Neural crest cell (in vitro differentiated cells): Measurements from ENCODE around the gene SLC16A12. TPM values are rescaled to one million over a fixed set of nuclear protein-coding genes. Genes with fewer than 3 reads are reported as not detected.

ENCODE experiments used
- DNase-seq: peaks from one replicate; pipeline ENCODE4 v3.0.0; 2021; ENCODE audit warnings: low read depth, mixed read lengths, low spot score
- H3K27ac Mint-ChIP-seq: one replicate; pipeline ENCODE4 v1.8.0; 2021; ENCODE audit warnings: mild to moderate bottlenecking, mixed read lengths; ENCODE audit not compliant: unreplicated experiment
- H3K27me3 Mint-ChIP-seq: 2 replicates; pipeline ENCODE4 v1.8.0; 2021; ENCODE audit warnings: low read depth, mild to moderate bottlenecking, mixed read lengths
- H3K36me3 Mint-ChIP-seq: 2 replicates; pipeline ENCODE4 v1.8.0; 2021; ENCODE audit warnings: low read depth, mild to moderate bottlenecking, mixed read lengths
- H3K4me1 Mint-ChIP-seq: 2 replicates; pipeline ENCODE4 v1.8.0; 2021; ENCODE audit warnings: mixed read lengths
- H3K4me3 Mint-ChIP-seq: one replicate; pipeline ENCODE4 v1.8.0; 2021; ENCODE audit warnings: mild to moderate bottlenecking, mixed read lengths
- H3K9me3 Mint-ChIP-seq: 2 replicates; pipeline ENCODE4 v1.8.0; 2021; ENCODE audit warnings: mixed read lengths
- CTCF ChIP-seq: fragments of 200-600 bp; sonication (generic); conservative IDR thresholded peaks from 2 replicates; pipeline ENCODE4 v1.5.0; 2021; ENCODE audit warnings: antibody characterized with exemption, mild to moderate bottlenecking
- total RNA-seq: library from RNA; stranded (reverse); gene quantifications from 2 replicates; pipeline ENCODE4 v1.2.1, GENCODE V29; 2021

The SLC16A12 gene
- total RNA-seq, 1 donor from 2014 or later: not detected

GRCh38 chr10:89475591-89475998, 59.8 kb downstream of the SLC16A12 start:
- Mint-ChIP-seq H3K4me3 (no peak overlapping the region), H3K27ac (no peak overlapping the region), H3K36me3 (no peaks in the 10 kb centered on the region), H3K9me3 (no peaks in the 10 kb centered on the region), H3K27me3 (no peaks in the 10 kb centered on the region), H3K4me1 (peaks cover 5% of the 10 kb centered on the region)
- no peak for DNase-seq
- no peak for TF ChIP-seq CTCF

GRCh38 chr10:89475125-89475524, 60.3 kb downstream of the SLC16A12 start:
- Mint-ChIP-seq H3K4me1 (peaks cover 5% of the 10 kb centered on the region), H3K27ac (no peak overlapping the region), H3K9me3 (no peaks in the 10 kb centered on the region), H3K4me3 (no peak overlapping the region), H3K27me3 (no peaks in the 10 kb centered on the region), H3K36me3 (no peaks in the 10 kb centered on the region)
- no peak for TF ChIP-seq CTCF
- DNase-seq: no peak

- DNase-seq: no peak
- H3K4me1 Mint-ChIP-seq: peaks cover 5% of the 10 kb centered on the region
- peak overlapping the region; percentile 7 for H3K27ac Mint-ChIP-seq
Measured at GRCh38 chr10:89474452-89474851, 60.9 kb downstream of the SLC16A12 start.

GRCh38 chr10:89471110-89471809, 64.1 kb downstream of the SLC16A12 start:
- peaks cover 5% of the 10 kb centered on the region for H3K4me1 Mint-ChIP-seq
- H3K27ac Mint-ChIP-seq: no peak overlapping the region
- no peak overlapping the region for H3K4me3 Mint-ChIP-seq
- no peaks in the 10 kb centered on the region for H3K36me3 Mint-ChIP-seq
- H3K27me3 Mint-ChIP-seq: no peaks in the 10 kb centered on the region
- no peak for TF ChIP-seq CTCF
- no peaks in the 10 kb centered on the region for H3K9me3 Mint-ChIP-seq
- DNase-seq: no peak

More at GRCh38 chr10:89474452-89474851, 60.9 kb downstream of the SLC16A12 start:
- no peak overlapping the region for H3K4me3 Mint-ChIP-seq
- H3K27me3 Mint-ChIP-seq: no peaks in the 10 kb centered on the region
- H3K9me3 Mint-ChIP-seq: no peaks in the 10 kb centered on the region
- H3K36me3 Mint-ChIP-seq: no peaks in the 10 kb centered on the region
- TF ChIP-seq CTCF: no peak

- H3K27ac Mint-ChIP-seq: no peak overlapping the region
- no peaks in the 10 kb centered on the region for H3K9me3 Mint-ChIP-seq
- TF ChIP-seq CTCF: no peak
- H3K36me3 Mint-ChIP-seq: no peaks in the 10 kb centered on the region
- DNase-seq: no peak
- H3K27me3 Mint-ChIP-seq: no peaks in the 10 kb centered on the region
- H3K4me1 Mint-ChIP-seq: no peaks in the 10 kb centered on the region
- H3K4me3 Mint-ChIP-seq: no peak overlapping the region
Measured at GRCh38 chr10:89470628-89471027, 64.8 kb downstream of the SLC16A12 start.
